ENCODE data around the gene IZUMO1.
"Not testable (repeated sequence)": the region's sequence is repeated elsewhere in the genome, so short reads cannot be mapped to it uniquely, and the experiment has no call there.

The IZUMO1 gene

GRCh38 chr19:48772503-48772953 lies 25.8 kb upstream of the IZUMO1 start:
- DNase-seq (ENCODE audit: extremely low read depth, insufficient read length): no peak
- no peak for TF ChIP-seq CTCF (IDR thresholded peaks at IDR 0.05; ENCODE audit: insufficient read depth, low read length, poor library complexity, severe bottlenecking)
- H3K36me3 ChIP-seq (ENCODE audit: control insufficient read depth, insufficient read depth, low read length): no peaks in the 10 kb centered on the region
- H3K27me3 ChIP-seq (replicated peaks; ENCODE audit: control insufficient read depth, insufficient read depth, low read length): no peaks in the 10 kb centered on the region
- H3K4me3 ChIP-seq (replicated peaks; ENCODE audit: low read depth, low read length): no peak overlapping the region

GRCh38 chr19:48770734-48771472 lies 24.2 kb upstream of the IZUMO1 start:
- Histone ChIP-seq H3K27me3 (replicated peaks; ENCODE audit: control insufficient read depth, insufficient read depth, low read length) (no peaks in the 10 kb centered on the region), H3K4me3 (replicated peaks; ENCODE audit: low read depth, low read length) (no peak overlapping the region)
- TF ChIP-seq CTCF (IDR thresholded peaks at IDR 0.05; ENCODE audit: insufficient read depth, low read length, poor library complexity, severe bottlenecking): no peak

GRCh38 chr19:48770266-48770665 lies 23.6 kb upstream of the IZUMO1 start:
- no peak overlapping the region for H3K4me3 ChIP-seq (replicated peaks; ENCODE audit: low read depth, low read length)
- H3K36me3 ChIP-seq (ENCODE audit: control insufficient read depth, insufficient read depth, low read length): no peaks in the 10 kb centered on the region
- no peak for DNase-seq (ENCODE audit: extremely low read depth, insufficient read length)
- H3K27me3 ChIP-seq (replicated peaks; ENCODE audit: control insufficient read depth, insufficient read depth, low read length): no peaks in the 10 kb centered on the region
- no peak for TF ChIP-seq CTCF (IDR thresholded peaks at IDR 0.05; ENCODE audit: insufficient read depth, low read length, poor library complexity, severe bottlenecking)

More at GRCh38 chr19:48770734-48771472, 24.2 kb upstream of the IZUMO1 start:
- H3K36me3 ChIP-seq (ENCODE audit: control insufficient read depth, insufficient read depth, low read length): no peaks in the 10 kb centered on the region
- DNase-seq (ENCODE audit: extremely low read depth, insufficient read length): no peak

GRCh38 chr19:48768994-48769713 lies 22.4 kb upstream of the IZUMO1 start:
- no peak for TF ChIP-seq CTCF (IDR thresholded peaks at IDR 0.05; ENCODE audit: insufficient read depth, low read length, poor library complexity, severe bottlenecking)
- no peak for DNase-seq (ENCODE audit: extremely low read depth, insufficient read length)
- no peak overlapping the region for H3K4me3 ChIP-seq (replicated peaks; ENCODE audit: low read depth, low read length)

GRCh38 chr19:48768171-48768753 lies 21.6 kb upstream of the IZUMO1 start:
- not testable (repeated sequence) for H3K27me3 ChIP-seq (replicated peaks; ENCODE audit: control insufficient read depth, insufficient read depth, low read length); H3K36me3 ChIP-seq (ENCODE audit: control insufficient read depth, insufficient read depth, low read length); DNase-seq (ENCODE audit: extremely low read depth, insufficient read length); H3K4me3 ChIP-seq (replicated peaks; ENCODE audit: low read depth, low read length)

More at GRCh38 chr19:48768994-48769713, 22.4 kb upstream of the IZUMO1 start:
- H3K36me3 ChIP-seq (ENCODE audit: control insufficient read depth, insufficient read depth, low read length): no peaks in the 10 kb centered on the region
- H3K27me3 ChIP-seq (replicated peaks; ENCODE audit: control insufficient read depth, insufficient read depth, low read length): no peaks in the 10 kb centered on the region

- H3K4me3 ChIP-seq (replicated peaks; ENCODE audit: low read depth, low read length); H3K27me3 ChIP-seq (replicated peaks; ENCODE audit: control insufficient read depth, insufficient read depth, low read length); DNase-seq (ENCODE audit: extremely low read depth, insufficient read length); H3K36me3 ChIP-seq (ENCODE audit: control insufficient read depth, insufficient read depth, low read length): not testable (repeated sequence)
Observed at GRCh38 chr19:48765816-48766215, 19.1 kb upstream of the IZUMO1 start.
